WTC11 (cell line): Measurements from ENCODE around the gene OTULIN. TPM values are rescaled to one million over a fixed set of nuclear protein-coding genes. Genes with fewer than 3 reads are reported as not detected.

Experiments used
- ATAC-seq: fragments of 200-7000 bp; cut with Tn5 transposase; 2 replicates; pipeline ENCODE4 v1.10.0; 2021; ENCODE audit warnings: mild to moderate bottlenecking, moderate library complexity
- CTCF ChIA-PET: fragments of 300-600 bp; sonication (Branson Sonifier 250); formaldehyde crosslinking; loops from one replicate; lab custom pipeline; 2021; ENCODE audit warnings: antibody characterized with exemption; lab: Charles Lee
- POLR2A ChIA-PET: fragments of 350-600 bp; sonication (Branson Sonifier 250); formaldehyde crosslinking; loops from one replicate; lab custom pipeline; 2021; ENCODE audit warnings: antibody characterized with exemption; lab: Charles Lee
- DNase-seq: peaks from one replicate; pipeline ENCODE4 v3.0.0; 2021; ENCODE audit warnings: low spot score
- H3K27ac Mint-ChIP-seq: 2 replicates; pipeline ENCODE4 v1.8.0; 2021; ENCODE audit warnings: mixed read lengths
- H3K27me3 Mint-ChIP-seq: 2 replicates; pipeline ENCODE4 v1.8.0; 2021; ENCODE audit warnings: low read depth, mild to moderate bottlenecking, moderate library complexity, mixed read lengths
- H3K36me3 Mint-ChIP-seq: 2 replicates; pipeline ENCODE4 v1.8.0; 2021; ENCODE audit warnings: mixed read lengths
- H3K4me1 Mint-ChIP-seq: 2 replicates; pipeline ENCODE4 v1.8.0; 2022; ENCODE audit warnings: mixed read lengths
- H3K4me3 Mint-ChIP-seq: 2 replicates; pipeline ENCODE4 v1.8.0; 2021; ENCODE audit warnings: mild to moderate bottlenecking, moderate library complexity, mixed read lengths
- H3K9me3 Mint-ChIP-seq: 2 replicates; pipeline ENCODE4 v1.8.0; 2021; ENCODE audit warnings: mixed read lengths
- ATF1 ChIP-seq: sonication (generic); formaldehyde crosslinking; IDR thresholded peaks from 2 replicates; pipeline ENCODE4 v1.8.1; 2023; ENCODE audit warnings: mild to moderate bottlenecking, moderate library complexity, missing genetic modification reagents
- ATF6 ChIP-seq: sonication (generic); formaldehyde crosslinking; IDR thresholded peaks from 2 replicates; pipeline ENCODE4 v1.8.1; 2023; ENCODE audit warnings: mild to moderate bottlenecking, missing genetic modification reagents
- E2F4 ChIP-seq: sonication (generic); formaldehyde crosslinking; IDR thresholded peaks from 2 replicates; pipeline ENCODE4 v1.8.1; 2022; ENCODE audit warnings: low read depth, mild to moderate bottlenecking, moderate library complexity, missing genetic modification reagents, borderline replicate concordance
- E2F5 ChIP-seq: sonication (generic); formaldehyde crosslinking; IDR thresholded peaks from 2 replicates; pipeline ENCODE4 v1.8.1; 2022; ENCODE audit warnings: mild to moderate bottlenecking, moderate library complexity, missing genetic modification reagents
- ETV6 ChIP-seq: sonication (generic); formaldehyde crosslinking; IDR thresholded peaks from 2 replicates; pipeline ENCODE4 v1.8.1; 2022; ENCODE audit warnings: mild to moderate bottlenecking, missing genetic modification reagents
- FOXJ3 ChIP-seq: sonication (generic); formaldehyde crosslinking; IDR thresholded peaks from 2 replicates; pipeline ENCODE4 v1.9.0; 2021; ENCODE audit warnings: missing genetic modification reagents, mild to moderate bottlenecking, borderline replicate concordance
- FOXP4 ChIP-seq: sonication (generic); formaldehyde crosslinking; IDR thresholded peaks from 2 replicates; pipeline ENCODE4 v1.8.0; 2022; ENCODE audit warnings: mild to moderate bottlenecking, missing genetic modification reagents
- HMGA2 ChIP-seq: fragments of 250-450 bp; sonication (Bioruptor Pico); IDR thresholded peaks from 2 replicates; pipeline ENCODE4 v1.4.0; 2021; ENCODE audit warnings: mild to moderate bottlenecking, moderate library complexity
- IRF2 ChIP-seq: sonication (generic); formaldehyde crosslinking; IDR thresholded peaks from 2 replicates; pipeline ENCODE4 v1.8.0; 2022; ENCODE audit warnings: low read depth, missing genetic modification reagents, borderline replicate concordance
- MAX ChIP-seq: sonication (generic); formaldehyde crosslinking; IDR thresholded peaks from 2 replicates; pipeline ENCODE4 v1.8.0; 2022; ENCODE audit warnings: mild to moderate bottlenecking, missing genetic modification reagents
- MXD4 ChIP-seq: fragments of 250-450 bp; sonication (Bioruptor Pico); IDR thresholded peaks from 2 replicates; pipeline ENCODE4 v1.8.0; 2021; ENCODE audit warnings: mild to moderate bottlenecking, moderate library complexity, borderline replicate concordance
- NR1H2 ChIP-seq: sonication (generic); formaldehyde crosslinking; IDR thresholded peaks from 2 replicates; pipeline ENCODE4 v1.9.0; 2021; ENCODE audit warnings: mild to moderate bottlenecking, moderate library complexity, missing genetic modification reagents
- PRRX2 ChIP-seq: fragments of 250-450 bp; sonication (Bioruptor Pico); IDR thresholded peaks from 2 replicates; pipeline ENCODE4 v1.8.0; 2021; ENCODE audit warnings: mild to moderate bottlenecking
- SOX15 ChIP-seq: fragments of 250-450 bp; sonication (Bioruptor Pico); IDR thresholded peaks from 2 replicates; pipeline ENCODE4 v1.9.0; 2021; ENCODE audit warnings: mild to moderate bottlenecking
- SP1 ChIP-seq: sonication (generic); formaldehyde crosslinking; conservative IDR thresholded peaks from 2 replicates; pipeline ENCODE4 v1.8.1; 2022; ENCODE audit warnings: missing genetic modification reagents
- TP53 ChIP-seq: sonication (generic); formaldehyde crosslinking; IDR thresholded peaks from 2 replicates; pipeline ENCODE4 v1.8.1; 2023; ENCODE audit warnings: mild to moderate bottlenecking, missing genetic modification reagents
- ZBTB43 ChIP-seq: sonication (generic); formaldehyde crosslinking; IDR thresholded peaks from 2 replicates; pipeline ENCODE4 v1.8.1; 2023; ENCODE audit warnings: mild to moderate bottlenecking, missing genetic modification reagents
- ZNF263 ChIP-seq: sonication (generic); formaldehyde crosslinking; IDR thresholded peaks from 2 replicates; pipeline ENCODE4 v1.8.1; 2022; ENCODE audit warnings: low read depth, mild to moderate bottlenecking, moderate library complexity, missing genetic modification reagents
- total RNA-seq: library from RNA; stranded (reverse); gene quantifications from 3 replicates; pipeline ENCODE4 v1.2.3, GENCODE V29; 2021
- TF ChIP-seq, protein P1 (sequence below): sonication (generic); formaldehyde crosslinking; IDR thresholded peaks from 2 replicates; pipeline ENCODE4 v1.8.0; 2023; ENCODE audit warnings: missing genetic modification reagents

Gene OTULIN
- total RNA-seq, 1 experiment from 2014 or later: 25.0 TPM

DNA sequence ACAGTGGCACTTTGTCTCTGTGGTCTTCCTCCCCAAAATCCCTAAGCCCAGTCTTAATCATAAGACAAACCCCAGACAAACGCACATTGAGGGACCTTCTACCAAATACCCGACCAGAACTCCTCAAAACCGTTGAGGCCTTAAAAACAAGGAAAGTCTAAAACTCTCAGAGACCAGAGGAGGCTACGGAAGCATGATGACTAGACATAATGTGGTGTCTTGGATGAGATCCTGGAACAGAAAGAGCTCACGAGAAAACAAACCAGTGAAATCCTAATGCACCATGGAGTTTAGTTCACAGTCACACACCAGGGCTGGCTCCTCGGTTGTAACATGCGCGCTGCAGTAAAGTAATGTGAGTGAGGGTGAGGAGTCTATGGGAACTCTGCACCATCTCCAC lies 58.4 kb downstream of the OTULIN start (continued):
- TF ChIP-seq ZBTB43 (CRISPR knock-in tag) (no peak), FOXP4 (no peak), ATF1 (CRISPR knock-in tag) (no peak), ATF6 (CRISPR knock-in tag) (no peak), MAX (CRISPR knock-in tag) (no peak), ETV6 (no peak)

DNA sequence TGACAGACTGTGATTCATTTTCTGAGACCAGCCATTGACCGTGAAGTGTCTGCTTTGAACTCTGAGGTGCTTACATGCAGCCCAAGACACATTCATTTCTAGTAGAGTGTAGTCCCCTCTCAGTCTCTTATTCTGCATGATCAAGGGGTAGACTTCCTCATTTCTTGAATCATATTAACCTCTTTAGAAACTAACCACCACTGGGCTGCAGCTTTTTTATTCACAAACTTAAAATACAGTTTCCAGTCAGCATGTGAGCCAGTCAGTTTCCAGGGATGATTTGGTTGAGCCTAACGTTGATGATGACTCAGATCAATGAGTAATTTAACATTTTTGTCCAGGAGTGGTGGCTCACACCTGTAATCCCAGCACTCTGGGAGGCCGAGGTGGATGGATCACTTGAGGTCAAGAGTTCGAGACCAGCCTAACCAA lies 59.2 kb downstream of the OTULIN start:
- H3K27me3 Mint-ChIP-seq: no peaks in the 10 kb centered on the region
- POLR2A ChIA-PET: no interaction called here
- no peak for ATAC-seq
- H3K4me3 Mint-ChIP-seq: no peak overlapping the region
- no peaks in the 10 kb centered on the region for H3K36me3 Mint-ChIP-seq
- CTCF ChIA-PET: interaction anchor here (5.4 to 5.6 kb wide), 2 partner anchors 37 to 279 kb away, joined by 26 to 52 read pairs; no protein-coding TSS in a partner anchor
- no peak overlapping the region for H3K27ac Mint-ChIP-seq
- H3K9me3 Mint-ChIP-seq: peaks cover 8% of the 10 kb centered on the region; the same call in 1 of the 2 replicates
- TF ChIP-seq ZNF263 (CRISPR knock-in tag) (no peak), FOXJ3 (CRISPR knock-in tag) (no peak), HMGA2 (CRISPR knock-in tag) (no peak), SOX15 (CRISPR knock-in tag) (no peak), E2F4 (no peak), TP53 (CRISPR knock-in tag) (no peak), ATF6 (CRISPR knock-in tag) (no peak), E2F5 (CRISPR knock-in tag) (no peak), NR1H2 (CRISPR knock-in tag) (no peak), SP1 (CRISPR knock-in tag) (no peak), IRF2 (CRISPR knock-in tag) (no peak), MXD4 (CRISPR knock-in tag) (no peak), PRRX2 (no peak)
- TF ChIP-seq, protein P1, sequence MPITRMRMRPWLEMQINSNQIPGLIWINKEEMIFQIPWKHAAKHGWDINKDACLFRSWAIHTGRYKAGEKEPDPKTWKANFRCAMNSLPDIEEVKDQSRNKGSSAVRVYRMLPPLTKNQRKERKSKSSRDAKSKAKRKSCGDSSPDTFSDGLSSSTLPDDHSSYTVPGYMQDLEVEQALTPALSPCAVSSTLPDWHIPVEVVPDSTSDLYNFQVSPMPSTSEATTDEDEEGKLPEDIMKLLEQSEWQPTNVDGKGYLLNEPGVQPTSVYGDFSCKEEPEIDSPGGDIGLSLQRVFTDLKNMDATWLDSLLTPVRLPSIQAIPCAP: no peak
- no peak for DNase-seq
- H3K4me1 Mint-ChIP-seq: peaks cover 25% of the 10 kb centered on the region
